ENCODE data around the gene SDC4.

Gene SDC4, protein sequence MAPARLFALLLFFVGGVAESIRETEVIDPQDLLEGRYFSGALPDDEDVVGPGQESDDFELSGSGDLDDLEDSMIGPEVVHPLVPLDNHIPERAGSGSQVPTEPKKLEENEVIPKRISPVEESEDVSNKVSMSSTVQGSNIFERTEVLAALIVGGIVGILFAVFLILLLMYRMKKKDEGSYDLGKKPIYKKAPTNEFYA

DNA sequence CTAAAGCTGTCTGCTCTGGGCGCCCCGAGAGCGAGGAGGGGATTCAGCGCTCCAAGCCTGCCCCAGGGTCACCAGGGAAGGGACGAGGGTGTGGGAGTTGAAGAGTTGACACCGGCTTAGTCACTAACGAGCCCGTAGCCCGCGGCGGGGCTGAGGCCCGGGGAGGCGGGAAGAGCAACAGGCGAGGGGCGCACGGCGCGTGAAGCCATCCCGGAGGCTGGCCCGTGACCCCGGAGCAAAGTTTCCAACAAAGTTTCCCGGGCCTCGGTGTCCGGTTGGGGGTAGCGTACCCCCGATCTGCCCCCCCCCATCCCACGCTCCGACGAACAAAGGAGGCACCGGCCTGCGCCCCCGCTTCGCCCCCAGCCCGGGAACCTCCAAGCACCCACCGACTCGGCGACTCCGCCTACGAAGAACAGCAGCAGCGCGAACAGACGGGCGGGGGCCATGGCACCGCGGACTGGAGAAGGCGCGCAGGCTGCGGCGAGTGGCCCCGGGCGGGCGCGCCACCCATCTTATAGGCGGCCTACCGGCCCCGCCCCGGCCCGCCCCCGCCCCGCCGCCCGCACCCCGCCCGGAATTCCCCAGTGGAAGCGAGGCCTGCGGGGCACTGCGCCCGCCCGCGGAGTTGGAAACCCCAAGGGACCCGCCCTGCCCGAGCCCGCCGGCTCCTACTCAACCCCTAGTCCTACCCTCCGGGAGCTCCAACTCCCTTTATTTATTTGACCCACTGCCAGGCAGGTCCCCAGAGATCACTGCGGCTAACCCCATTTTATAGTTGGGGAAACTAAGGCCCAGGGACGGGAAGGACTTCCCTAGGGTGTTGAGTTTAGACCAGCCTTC is at the start of gene SDC4:
TSS of gene SDC4 (minus strand) at position 489 of the 843 bp plus-strand sequence. CDS start at position 449, 40 bp downstream.
- DNase-seq, result peak; percentile 69

DNA sequence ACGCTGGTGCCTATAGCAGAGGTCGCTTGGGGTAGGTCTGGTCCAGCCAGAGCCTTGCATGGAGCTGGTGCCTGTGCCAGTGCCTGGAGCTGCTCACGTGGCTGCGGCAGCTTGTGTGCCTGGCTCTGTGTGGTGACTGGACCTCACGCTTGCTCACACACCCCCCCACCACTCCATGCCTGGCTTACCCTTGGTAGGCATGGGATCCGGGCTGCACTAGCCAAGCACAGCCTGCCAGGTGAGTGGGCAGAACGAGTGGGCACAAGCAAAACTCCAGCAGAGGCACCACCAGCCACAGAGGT is 46.8 kb upstream of the SDC4 start:
- DNase-seq, result no peak

DNA sequence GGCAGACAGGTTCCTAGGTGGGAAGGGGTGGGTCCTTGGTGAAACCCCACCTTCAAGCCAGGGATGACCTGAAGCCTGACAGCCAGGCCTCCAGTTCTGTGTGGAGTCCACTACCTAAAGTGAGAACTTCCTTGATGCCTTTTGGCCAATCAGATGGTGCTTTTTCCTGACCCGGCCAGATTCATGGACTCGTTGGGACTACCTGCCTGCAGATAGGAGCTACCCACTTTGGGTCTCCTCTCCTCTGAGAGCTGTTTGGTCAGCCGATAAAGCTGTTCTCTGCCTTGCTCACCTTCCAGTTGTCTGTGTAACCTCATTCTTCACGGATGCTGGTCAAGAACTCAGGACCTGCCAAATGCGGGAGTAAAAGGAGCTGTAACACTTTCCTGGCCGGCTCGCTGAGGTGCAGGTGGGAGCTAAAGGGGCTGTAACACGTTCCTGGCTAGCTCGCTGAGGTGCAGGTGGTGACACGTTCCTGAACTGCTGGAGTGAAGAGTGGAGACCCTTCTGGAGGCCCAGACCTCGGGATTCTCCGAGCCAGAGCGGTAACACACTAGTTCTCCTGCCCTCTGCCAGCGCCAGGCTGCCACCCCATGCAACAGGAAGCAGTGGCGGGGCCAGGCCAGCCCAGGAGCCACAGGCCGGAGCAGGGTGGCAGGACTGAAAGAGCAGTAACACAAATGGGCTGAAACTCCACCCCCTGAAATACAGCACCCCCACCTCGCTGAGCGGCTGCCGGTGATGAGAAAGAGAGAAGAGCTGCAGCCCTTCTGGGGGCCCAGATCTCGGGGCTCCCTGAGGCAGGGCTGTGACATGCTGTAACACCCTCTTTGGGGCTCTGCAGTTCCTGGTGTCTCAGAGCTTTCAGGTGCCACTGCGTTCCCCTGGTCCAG is 46.2 kb upstream of the SDC4 start:
- no peak for DNase-seq

DNA sequence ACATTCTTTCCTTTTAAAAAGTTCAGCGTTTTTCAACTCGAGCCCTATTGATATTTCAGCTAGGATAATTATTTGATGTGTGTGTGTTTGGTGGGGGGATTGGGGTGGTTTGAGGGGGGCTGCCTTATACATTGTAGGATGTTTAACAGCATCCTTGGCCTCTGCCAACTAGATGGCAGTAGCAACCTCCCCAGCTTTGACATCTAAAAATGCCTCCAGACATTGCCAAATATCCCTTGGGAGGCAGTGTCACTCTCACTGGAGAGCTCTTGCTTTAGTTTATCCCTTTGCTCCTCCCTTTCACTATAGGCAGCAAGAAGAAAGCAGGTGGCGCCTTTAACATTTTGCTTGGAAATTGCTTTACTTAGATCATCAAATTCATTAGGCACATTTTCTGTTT is 44.5 kb upstream of the SDC4 start:
- no peak for DNase-seq

DNA sequence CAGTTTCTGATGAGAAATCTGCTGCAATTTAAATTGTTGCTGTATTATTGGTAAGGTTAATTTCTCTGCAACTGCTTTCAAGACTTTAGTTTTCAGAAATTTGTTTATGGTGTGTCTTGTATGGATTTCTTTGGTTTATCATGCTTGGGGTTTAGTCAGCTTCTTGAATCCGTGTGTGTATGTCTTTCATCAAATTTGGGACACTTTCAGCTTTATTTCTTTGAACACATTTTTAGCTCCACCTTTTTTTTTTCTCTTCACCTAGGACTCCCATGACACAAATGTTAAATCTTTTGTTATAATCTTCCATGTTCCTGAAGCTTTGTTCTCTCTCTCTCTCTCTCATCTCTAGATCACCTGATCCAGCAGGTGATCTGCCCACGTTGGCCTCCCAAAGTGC is 43.3 kb upstream of the SDC4 start:
- no peak for DNase-seq

DNA sequence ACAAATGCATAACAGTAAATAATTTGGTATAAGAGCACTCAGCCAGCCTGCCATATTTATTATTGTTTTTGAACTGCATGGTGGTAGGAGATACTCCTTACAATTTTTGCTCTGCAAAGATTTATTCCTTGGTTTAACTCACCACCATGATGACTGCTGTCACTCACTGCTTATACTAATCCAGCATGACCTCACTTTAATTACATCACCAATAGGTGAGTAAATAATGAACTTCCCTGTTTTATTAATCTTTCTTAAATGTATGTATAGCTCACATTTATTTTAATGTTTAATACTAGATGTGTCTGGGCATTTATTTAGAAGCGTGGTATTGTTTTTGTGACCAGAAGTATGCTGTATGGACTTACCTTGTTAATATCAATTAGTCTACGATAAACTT is 42.7 kb upstream of the SDC4 start:
- DNase-seq, result no peak

DNA sequence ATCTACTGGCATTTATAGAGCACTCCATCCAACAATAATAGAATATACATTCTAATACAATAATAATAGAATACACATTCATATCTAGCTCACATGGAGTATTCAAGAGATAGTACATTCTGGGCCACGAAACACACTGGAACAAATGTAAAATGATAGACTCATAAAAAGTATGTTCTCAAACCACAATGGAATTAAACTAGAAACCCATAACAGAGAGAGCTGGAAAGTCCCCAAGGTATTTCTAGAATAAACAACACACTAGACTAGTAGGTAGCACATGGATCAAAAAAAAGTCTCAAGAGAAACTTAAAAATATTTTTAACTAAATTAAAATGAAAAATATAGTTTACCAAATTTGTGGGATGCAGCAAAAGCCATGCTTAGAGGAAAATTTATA is 39.0 kb upstream of the SDC4 start:
- DNase-seq, result no peak

DNA sequence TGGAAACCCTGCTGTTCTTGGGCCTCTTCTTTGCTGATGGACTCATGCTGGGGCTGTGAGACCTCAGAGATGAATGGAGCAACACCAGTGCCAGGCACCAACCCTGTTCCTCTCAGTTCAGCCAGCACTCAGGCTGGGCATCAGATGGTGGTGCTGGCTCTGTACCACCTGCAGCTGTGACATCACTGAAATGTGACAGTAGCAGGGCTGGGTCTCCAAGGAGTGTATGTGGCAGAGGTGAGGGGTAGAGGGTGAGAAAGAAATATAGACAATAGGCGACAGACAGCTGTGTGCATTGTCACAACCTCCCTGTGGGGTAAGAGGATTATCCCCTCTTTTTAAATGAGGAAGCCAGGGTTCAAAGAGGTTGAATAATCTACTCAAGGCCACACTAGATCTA is 30.0 kb upstream of the SDC4 start, which contains the start of gene TP53TG5:
TSS of gene TP53TG5 (minus strand) at position 135 of the 400 bp plus-strand sequence. CDS start at position 46, 89 bp downstream.
- no peak for DNase-seq

DNA sequence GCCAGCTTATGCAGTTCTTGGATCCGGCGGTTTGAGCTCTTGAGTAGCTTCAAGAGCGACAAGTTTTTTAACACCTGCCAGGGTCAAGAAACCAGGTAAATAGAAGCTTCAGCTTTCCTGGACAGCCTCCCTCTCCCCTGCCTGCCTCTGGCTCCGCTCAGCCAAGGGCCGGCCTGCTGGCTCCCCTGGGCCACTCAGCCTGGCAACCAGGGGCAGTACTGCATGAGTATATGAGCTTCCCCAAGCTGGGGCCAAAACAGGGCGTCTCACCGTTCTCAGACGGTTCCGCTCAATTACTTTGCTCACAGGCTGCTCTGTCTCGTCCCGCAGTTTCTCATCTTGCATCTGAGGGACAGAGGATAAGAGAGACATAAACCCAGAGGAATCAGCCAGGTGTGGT is 29.0 kb upstream of the SDC4 start:
- DNase-seq, result no peak

DNA sequence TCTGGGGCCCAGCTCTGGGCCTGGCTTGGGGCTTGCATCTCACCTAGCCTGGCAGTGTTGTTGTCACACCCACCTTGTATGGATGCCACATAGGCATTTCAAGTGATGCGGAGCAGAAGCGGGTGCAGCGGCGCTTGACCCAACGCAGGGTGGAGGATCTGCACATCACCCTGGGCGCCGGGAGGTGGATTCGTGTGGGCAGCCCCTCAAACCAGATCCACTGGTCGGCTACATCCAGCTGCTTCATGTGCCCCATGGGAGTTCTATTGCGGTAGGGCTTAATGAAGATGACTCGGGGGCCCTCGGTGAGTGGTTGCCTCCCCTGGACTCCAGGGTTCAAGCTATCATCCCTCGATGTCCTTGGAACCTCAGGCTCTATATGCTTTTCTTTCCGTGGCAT is 26.7 kb upstream of the SDC4 start:
- no peak for DNase-seq

DNA sequence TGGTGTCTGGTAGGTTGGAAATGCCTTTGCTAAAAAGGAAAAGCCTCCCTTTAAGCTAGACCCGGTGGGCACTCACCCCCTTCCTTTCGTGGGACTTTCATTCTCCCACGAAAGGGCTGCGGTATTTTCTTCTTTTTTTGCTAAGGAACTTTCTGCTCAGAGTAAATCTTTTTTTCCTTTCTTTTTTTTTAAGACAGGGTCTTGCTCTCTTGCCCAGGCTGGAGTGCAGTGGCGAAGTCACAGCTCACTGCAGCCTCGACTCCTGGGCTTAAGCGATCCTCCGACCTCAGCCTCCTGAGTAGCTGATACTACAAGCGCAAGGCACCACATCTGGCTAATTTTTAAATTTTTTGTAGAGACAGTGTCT is 25.9 kb upstream of the SDC4 start:
- no peak for DNase-seq

DNA sequence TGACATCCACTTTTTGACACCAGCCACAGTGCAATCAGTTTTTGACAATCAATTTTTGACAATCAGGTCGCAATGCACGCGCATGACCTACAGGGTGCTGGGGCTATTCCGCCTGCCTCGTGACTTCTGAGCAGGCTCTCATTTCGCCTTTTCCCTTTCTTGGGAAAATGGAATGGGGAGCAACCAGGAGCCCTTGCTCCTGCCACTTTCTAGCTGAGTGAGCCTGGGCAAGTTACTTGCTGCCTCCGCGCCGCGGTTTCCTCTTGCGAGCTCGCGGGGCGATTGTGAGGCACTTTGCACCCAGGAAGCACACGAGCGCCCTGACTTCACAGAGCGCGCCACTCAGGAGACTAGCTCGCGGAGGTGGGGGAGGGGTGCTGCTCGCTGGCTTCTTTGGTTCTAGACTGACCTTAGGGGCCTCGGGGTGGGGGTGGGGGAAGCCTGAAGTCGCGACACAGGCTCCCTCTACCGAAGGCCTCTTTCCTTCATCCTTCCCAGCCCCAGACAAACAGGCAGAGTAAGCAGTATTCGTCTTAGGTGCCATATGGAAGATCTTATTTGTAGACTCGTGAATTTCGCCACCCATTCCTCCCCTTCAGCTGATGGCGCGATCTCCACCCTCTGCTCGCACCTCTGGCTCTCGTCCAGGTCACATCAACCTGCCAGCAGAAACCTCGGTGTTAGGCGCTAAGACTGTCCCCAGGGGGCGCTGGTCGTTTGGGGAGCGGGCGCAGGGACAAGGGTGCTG is 25.3 kb upstream of the SDC4 start:
- DNase-seq, result peak; percentile 72

DNA sequence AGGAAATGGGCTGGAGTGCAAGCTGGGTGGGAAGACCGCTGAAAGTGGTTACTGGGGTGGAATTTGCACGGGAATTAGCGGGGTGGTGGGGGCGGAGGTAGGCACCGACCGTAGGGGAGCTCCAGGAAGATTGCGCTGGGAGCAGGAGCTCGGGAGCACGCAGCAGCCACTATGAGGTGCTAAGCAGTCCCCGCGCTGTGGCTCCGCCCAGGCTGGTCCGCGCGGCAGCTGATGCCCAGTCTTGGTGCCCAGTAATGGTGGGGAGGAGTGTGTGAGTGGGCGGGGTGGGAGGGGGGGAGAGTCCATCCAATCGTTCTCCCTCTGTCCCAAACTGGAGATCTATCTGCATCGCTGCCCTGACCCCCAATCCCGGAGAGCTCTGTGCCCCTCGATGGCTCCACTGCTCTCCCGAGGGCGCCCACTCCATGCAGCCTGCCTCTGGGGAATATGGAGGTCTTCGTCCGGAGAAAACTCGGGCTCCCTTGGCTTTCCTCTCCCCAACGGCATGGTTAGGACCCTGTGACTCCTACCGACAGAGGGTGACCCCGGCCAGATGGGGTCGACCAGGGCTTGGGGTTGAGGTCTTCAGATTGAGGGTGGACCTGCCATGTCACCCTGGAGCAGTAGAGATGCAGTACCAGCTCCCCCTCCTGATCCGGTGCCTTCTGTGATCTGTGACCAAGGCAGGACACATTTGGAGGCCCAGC is 24.6 kb upstream of the SDC4 start:
- DNase-seq, result no peak

DNA sequence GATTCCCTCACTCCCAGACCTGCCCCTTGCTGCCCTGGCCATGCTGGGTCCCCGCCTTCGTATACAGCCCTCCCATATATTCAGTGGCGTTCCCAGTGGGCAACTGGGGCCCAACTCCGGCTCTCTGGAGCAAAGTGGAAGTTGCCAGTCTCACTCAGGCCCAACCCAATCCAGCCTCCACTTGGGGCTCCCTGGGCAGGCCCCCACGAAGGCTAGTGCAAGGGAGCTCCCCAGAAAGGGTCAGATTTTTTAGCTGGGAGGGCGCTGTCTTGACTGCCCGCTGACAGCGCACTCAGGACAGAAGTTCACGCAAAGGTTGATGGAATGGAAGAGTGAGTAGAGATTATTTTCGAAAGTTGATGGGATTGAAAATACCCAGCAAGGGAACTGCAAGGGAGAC is 24.0 kb upstream of the SDC4 start:
- DNase-seq, result no peak

DNA sequence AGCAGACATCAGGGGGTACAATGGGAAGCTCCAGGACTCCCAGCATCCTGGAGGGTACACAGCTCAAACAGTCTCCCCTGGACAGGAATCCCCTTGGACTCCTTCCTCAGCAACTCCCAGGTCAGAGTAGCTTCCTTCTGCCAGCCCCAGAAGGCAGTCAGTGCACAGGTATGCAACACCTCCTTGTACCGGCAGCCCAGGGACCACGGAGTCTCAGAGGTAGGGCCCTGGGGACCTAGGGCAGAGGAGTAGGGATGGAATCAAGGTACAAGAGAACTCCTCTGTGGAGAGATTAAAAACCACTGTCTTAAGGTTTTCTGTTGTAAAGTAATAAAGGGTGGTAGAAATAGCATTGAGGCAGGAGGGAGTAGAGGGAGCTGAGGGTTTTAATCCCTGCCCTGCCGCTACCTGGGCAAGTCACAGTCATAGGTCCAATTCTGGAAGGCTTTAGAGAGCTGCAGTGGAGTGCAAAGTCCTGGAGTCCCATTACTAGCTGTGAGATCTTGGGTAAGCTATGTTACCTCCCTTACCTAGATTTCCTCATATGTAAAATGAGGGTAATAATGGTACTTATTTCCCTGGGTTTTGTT is 22.4 kb upstream of the SDC4 start:
- DNase-seq, result no peak

DNA sequence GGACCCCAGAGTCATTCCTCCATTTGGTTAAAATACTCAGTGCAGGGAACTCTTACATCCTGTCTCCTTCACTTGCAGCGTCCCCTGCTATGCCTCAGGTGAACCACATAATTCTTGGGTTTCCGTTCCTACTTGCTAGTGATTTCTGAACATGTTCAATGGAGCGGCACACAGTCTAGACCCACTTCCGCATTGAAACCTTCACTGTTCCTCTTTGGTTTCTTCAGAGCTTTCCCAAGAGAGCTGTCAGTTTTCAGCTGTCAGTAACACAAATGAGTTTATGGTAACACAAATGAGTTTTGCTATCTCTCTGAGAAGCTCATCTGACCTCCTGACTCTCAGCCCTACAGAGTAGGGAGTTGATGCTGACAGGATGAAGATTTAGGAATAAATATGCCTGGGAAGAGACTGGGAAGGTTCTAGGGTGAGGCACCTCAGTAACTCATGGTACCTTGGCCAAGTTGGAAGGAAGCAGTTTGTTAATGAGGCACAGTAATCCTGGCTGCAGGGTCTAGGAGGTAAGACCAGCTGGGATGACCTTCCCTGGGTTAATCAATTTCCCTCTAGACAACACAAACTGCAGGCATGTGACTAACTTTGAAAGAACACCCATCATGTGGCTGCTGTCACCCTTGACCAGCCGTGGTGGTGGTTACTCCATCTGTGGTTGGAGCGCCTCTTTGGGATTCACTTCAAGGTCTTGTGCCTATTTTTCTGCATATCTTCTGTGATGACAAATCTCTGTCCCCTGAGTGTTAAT is 20.2 kb upstream of the SDC4 start:
- no peak for DNase-seq

DNA sequence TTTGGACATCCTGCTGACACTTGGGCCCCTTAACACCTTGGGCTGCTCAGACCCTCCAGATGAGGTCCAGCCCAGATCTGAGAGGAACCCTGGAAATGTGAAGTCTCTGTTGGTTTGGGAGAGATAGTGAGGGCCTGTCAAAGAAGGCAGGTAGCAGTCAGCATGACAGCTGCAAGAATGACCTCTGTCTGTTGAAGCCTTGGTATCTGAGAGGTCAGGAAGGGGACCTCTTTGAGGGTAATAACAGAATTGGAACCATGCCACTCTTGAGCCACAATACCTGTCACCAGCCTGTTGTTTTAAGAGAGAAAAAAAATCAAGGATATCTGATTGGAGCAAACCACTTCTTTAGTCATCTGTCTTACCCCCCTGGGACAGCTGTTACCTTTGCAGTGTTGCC is 18.9 kb upstream of the SDC4 start:
- no peak for DNase-seq

DNA sequence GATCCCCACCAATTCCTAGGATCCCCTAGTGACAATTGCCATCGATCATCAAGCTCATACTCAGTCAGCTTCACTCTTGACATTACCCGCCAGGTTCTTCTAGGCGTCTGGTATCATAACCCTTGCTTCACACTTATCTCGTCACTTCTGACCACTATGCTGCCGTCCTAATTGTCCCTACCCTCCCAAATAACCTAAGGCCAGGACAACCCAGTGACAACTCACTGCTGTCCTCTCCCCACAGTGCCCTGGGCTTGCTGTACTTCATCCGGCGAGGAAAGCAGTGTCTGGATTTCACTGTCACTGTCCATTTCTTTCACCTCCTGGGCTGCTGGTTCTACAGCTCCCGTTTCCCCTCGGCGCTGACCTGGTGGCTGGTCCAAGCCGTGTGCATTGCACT is 18.4 kb upstream of the SDC4 start:
- DNase-seq, result no peak

DNA sequence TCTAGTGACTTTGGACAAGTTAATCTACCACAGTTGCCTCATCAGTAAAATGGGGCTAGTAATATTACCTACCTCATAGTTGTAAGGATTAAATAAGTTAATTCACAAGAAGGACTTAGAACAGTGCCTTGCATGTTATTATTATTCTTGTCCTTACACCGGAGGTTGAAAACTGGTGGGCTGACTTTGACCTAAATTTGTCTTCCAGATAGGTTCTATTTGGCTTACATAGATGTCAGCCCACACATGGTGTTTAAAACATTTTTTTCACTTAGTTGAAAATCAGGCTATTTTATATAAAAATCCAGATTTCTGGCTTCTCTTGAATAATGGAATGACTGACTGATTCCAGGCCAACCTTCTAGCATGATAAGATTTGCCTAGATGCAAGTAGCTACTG is 18.0 kb upstream of the SDC4 start:
- DNase-seq, result no peak

DNA sequence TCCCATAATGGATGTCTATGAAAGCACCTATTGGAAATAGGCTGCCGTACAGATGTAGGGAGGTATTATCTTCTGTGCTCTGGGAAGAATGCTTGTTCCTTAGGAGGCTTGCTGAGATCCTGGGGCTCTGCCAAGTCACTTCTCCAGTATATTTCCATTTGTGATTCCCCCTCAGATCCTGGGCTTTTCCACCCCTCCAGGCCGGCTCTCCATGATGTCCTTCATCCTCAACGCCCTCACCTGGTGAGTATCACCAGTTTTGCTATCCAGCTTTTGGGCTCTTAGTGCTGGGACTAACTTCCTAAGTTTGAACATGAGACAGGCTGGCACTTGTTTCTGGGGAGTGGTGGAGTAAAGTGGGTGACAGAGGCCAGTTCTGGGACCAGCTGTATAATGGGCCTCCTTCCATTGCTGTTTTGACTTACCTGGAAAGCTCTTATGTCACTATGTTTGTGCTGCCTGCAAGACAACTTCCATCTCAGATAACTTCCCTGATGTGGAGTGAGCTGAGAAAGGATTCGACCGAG is 17.3 kb upstream of the SDC4 start:
- DNase-seq, result no peak

Measured in left hindlimb (tissue), 1 donor.